NCI-H510A treated with DMSO at 0.1 percent for 48 hours (cell line): ENCODE data around the gene ARRB1.
"Not testable (repeated sequence)": the region's sequence is repeated elsewhere in the genome, so short reads cannot be mapped to it uniquely, and the experiment has no call there.

Experiments used
- DNase-seq: peaks from one replicate; lab custom pipeline; 2025; lab: John Stamatoyannopoulos, UW

The ARRB1 gene

DNA sequence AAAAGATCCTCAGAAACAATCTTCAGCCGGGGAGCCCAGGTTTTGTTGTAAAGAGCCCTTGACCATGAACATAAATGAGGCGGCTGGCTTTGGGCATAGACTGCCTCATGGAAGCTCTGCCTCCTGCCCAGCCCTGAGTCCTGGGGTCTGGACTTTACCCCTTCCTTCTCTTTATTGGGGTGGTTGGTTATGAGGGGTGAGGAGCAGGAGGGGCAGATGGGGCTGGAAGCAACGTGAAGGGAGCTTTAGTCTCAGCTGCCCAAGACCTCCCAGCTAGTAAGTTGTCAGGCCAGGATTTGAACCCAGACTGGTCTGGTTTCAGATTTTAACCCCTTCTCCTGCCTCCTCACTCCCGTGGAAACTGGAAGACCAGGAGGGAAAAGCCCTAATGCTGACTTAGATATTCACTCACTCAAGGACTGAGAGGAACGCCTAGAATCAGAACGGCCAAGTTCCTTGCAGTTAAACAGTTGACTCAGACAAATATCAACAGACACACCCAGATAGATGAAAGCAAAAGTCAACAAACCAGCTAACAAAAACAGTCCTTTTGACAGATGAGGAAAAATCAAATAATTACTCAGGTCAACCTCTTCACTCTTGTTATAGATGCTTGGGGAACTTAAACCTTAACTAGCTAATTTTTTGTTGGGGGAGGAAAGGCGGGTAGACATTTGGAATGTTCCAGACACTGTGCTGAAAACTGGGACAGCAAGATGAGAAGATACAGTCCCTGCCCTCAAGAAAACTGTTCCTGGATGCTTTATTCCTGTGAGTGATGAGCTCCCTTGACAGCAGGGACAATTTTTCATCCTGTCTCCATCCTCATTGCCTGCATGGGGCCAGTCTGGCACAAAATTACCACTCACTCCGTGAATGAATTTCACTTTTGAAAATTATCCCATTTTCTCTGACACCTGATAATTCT, 20.8 kb upstream of the ARRB1 start:
- DNase-seq: peak; percentile 65

GRCh38 chr11:75369560-75370255, 18.2 kb upstream of the ARRB1 start:
- no peak for DNase-seq

- not testable (repeated sequence) for DNase-seq
Measured at GRCh38 chr11:75366826-75367225, 15.4 kb upstream of the ARRB1 start.

- no peak for DNase-seq
Measured at GRCh38 chr11:75365711-75366181, 14.3 kb upstream of the ARRB1 start.

DNA sequence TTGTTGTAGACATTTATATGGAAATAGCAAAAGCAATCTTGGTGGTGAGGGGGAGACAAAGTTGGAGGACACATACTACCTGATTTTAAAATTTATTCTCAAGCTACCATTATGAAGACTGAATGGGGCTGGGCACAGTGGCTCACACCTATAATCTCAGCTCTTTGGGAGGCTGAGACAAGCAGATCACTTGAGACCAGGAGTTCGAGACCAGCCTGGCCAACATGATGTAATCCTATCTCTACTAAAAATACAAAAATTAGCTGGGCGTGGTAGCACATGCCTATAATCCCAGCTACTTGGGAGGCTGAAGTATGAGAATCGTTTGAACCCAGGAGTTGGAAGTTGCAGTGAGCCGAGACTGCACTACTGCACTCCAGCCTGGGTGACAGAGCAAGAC, 10.8 kb upstream of the ARRB1 start:
- DNase-seq: not testable (repeated sequence)

DNA sequence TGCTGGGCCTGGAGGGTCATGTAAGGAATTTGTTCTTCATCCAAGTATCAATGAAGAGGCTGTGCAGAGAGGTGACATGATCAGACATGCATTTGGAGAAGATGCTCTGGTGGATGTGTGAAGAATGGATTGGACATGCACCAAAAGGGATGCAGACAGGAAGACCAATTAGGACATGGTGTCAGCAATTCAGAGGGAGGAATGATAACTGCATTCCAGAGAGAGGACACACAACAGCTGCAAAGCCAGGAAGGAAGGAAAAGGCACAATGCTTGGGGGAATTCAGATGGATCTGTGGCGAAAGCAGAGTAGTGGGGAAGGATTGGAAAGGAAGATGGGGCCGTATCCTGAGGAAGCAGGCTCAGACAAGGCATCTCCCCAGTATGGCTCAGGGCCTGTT, 5.2 kb upstream of the ARRB1 start:
- DNase-seq: no peak

GRCh38 chr11:75355051-75355450, 3.6 kb upstream of the ARRB1 start:
- DNase-seq: no peak

GRCh38 chr11:75352588-75353206, 1.2 kb upstream of the ARRB1 start:
- no peak for DNase-seq

GRCh38 chr11:75351791-75352587, 528 bp upstream of the ARRB1 start:
- peak; percentile 27 for DNase-seq

GRCh38 chr11:75350743-75351540, 519 bp downstream of the ARRB1 start:
- DNase-seq: no peak

DNA sequence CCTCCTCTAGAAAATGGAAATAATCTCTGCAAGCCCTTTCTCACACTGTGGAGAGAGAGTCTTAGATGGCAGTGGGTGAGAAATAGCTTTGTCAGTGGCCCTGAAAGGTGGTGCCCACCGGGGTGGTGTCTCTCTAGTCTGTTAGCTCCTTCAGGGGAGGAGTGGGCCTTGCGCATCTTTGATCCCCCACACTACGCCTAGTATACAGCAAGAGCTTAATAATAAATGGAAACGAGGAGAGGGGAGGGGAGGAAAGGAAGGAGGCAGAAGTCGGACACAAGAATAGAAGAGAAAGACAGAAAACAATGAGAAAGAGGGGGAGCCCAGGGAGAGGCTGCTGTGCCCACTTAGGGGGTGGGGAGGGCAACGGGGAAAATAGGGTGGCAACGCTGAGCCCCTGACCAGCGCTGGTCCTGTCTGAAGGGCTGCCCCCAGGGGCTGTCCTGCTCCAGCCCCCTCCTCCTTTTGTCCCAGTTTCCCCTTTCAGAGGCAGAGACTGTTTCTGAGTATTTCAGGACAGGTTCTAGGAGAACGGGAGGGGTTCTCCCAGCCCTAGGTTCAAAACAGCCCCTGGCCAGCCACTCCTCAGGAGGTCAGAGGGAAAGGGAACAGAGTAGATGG, 1.2 kb downstream of the ARRB1 start:
- DNase-seq: no peak

GRCh38 chr11:75349521-75350116, 1.8 kb downstream of the ARRB1 start:
- DNase-seq: no peak

- DNase-seq: peak; percentile 62
Measured at GRCh38 chr11:75347781-75348566, 3.5 kb downstream of the ARRB1 start.

GRCh38 chr11:75346912-75347647, 4.4 kb downstream of the ARRB1 start:
- no peak for DNase-seq

DNA sequence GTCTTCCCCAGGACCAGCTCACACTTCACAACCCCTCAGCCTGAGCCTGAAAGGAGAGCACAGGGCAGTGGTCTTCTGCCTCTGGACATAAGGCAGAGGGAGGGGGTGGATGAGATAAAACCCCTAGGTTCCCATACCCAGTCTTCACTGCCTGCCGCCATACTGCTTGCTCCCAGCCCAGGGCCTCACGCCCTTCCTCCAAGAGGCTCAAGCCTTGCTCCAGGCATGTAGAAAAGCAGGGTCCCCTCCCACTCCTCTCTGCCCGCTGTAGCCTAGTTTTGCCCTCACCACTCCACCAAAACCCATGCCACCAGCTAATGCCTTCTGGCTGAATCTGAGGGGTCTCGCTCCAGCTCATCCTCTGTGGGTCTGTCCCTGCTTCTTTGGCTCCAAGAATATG, 5.2 kb downstream of the ARRB1 start:
- DNase-seq: no peak

GRCh38 chr11:75345455-75346160, 5.9 kb downstream of the ARRB1 start:
- DNase-seq: no peak

DNA sequence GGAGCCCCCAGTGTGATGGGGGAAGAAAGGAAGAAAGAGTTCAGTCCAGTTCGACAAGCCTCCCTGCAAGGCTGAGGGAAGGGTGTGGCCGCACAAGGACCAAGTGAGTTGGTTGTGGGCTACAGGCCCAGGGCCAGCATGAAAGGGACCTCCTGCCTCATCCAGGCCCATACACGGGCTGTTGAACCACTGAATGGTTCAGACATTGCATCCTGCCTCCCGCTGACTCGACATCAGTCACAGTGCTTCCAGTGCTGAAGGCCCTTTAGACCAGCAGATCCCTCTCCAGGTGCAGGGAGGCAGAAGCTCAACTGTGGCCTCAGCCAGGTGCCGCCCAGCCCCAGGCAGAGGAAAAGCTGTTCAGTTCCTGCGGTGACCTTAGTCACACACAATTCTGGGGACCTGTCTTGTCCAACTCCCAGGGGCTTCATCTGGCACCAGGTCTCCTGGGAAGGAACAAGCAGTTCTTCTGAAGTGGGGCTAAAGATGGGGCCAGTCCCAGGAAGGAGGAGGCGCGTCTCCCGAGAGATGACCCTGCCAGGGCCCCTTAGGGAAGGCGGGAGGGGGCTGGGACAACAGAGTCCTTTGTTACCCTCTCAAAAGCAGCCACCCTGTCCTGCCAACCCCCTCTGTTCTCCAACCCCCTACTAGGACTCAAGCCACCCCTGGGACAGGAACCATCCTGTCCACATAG, 6.6 kb downstream of the ARRB1 start:
- peak; percentile 73 for DNase-seq
